Measurements from ENCODE around the gene CHN1. TPM values are rescaled to one million over a fixed set of nuclear protein-coding genes. Genes with fewer than 3 reads are reported as not detected.

Gene CHN1
- total RNA-seq (3.1 TPM), polyA plus RNA-seq (5.0 TPM)
- long read RNA-seq, donor 1: 0 reads
- long read RNA-seq, donor 2, partial matches to known transcripts: 0 of 2 reads
- long read RNA-seq, donor 2, other reads (novel, unspliced or antisense): 0 of 2 reads
- long read RNA-seq, donor 3: 0 reads
- long read RNA-seq, donor 4, partial matches to known transcripts: 0 of 1 reads
- long read RNA-seq, donor 4, other reads (novel, unspliced or antisense): 0 of 1 reads
- long read RNA-seq, donor 5: 0 reads
- long read RNA-seq, donor 6: 0 reads
- long read RNA-seq, donor 7: 0 reads
- long read RNA-seq, donor 8: 0 reads
- long read RNA-seq, donor 9: 0 reads
- long read RNA-seq, donor 10: 0 reads

DNA sequence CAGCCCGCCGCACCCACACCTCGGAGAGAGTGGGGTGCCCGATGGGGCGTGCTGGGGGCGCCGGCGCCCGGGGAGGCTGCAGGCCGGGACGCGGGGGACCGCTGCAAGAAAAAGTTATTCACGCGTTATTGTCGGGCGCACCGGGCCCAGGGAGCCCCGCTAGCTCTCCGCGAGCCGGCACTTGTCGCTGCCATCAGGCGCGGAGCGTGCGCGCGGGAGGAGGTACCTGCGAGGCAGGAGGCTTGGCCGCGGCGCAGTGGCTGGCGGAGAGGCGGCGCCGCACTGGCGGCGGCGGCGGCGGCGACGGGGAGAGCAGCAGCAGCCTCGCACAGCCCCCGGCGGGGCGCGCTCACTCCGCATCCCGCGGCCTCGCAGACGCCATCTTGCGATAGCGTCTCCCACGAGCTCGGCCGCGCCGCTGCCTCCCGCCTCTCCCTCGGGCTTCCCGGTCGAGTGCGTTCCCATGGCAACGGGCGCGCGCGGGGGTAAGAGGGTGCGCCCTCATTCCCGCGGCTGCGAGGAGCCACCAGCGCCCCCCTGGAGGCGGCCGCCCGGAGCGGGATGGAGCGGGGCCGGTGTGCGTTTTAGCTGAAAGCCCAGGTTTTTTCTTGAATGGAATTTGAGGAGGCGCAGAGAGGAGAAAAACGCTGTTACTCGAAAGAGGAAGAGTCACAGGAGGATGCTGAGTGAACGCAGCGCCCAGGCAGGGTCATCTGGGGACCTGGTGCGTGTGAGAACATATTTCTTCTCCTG is at the start of gene CHN1:
CHN1 (minus strand) TSS at position 402 of the 753 bp plus-strand sequence. CDS start 469 bp downstream, outside the sequence.
- no peaks in the 10 kb centered on the region for H3K9me3 ChIP-seq (ENCODE audit: control insufficient read depth in 2 of 2, insufficient read depth in 1 of 2, low read length in 1 of 2)
- under 1% methylated on average over 89 of the region's 89 CpGs for WGBS

GRCh38 chr2:175054340-175054739 is 49.2 kb upstream of the CHN1 start:
- Histone ChIP-seq H3K27ac (ENCODE audit: low read depth in 1 of 2, low read length in 1 of 2) (no peak overlapping the region), H3K4me3 (ENCODE audit: low read length in 2 of 2) (no peak overlapping the region), H3K9me3 (ENCODE audit: control insufficient read depth in 2 of 2, insufficient read depth in 1 of 2, low read length in 1 of 2) (no peaks in the 10 kb centered on the region), H3K36me3 (ENCODE audit: control insufficient read depth in 2 of 2, insufficient read depth in 2 of 2, low read length in 1 of 2) (peaks cover 0 to 3% of the 10 kb centered on the region in 2 donors), H3K4me1 (ENCODE audit: control insufficient read depth in 2 of 2, insufficient read depth in 2 of 2, low read length in 2 of 2) (no peaks in the 10 kb centered on the region), H3K27me3 (ENCODE audit: control insufficient read depth in 2 of 2, insufficient read depth in 1 of 2, low read length in 1 of 2) (no peaks in the 10 kb centered on the region)
- 96% methylated on average over 4 of the region's 4 CpGs for WGBS
- DNase-seq (ENCODE audit: low read depth in 6 of 9, low spot score in 9 of 9): no peak

More for the DNA sequence above, at the start of gene CHN1:
- Histone ChIP-seq H3K36me3 (ENCODE audit: control insufficient read depth in 2 of 2, insufficient read depth in 2 of 2, low read length in 1 of 2) (no peaks in the 10 kb centered on the region), H3K4me1 (ENCODE audit: control insufficient read depth in 2 of 2, insufficient read depth in 2 of 2, low read length in 2 of 2) (peaks cover 0 to 7% of the 10 kb centered on the region in 2 donors), H3K4me3 (ENCODE audit: low read length in 2 of 2) (peak within 1 kb of the TSS; percentile 35 to 67), H3K27me3 (ENCODE audit: control insufficient read depth in 2 of 2, insufficient read depth in 1 of 2, low read length in 1 of 2) (peaks cover 44 to 81% of the 10 kb centered on the region in 2 donors), H3K27ac (ENCODE audit: low read depth in 1 of 2, low read length in 1 of 2) (peak within 1 kb of the TSS in 1 of 2 donors; percentile 18)
- peak; percentile 20 to 74 (median 44) for DNase-seq (ENCODE audit: low read depth in 6 of 9, low spot score in 9 of 9)

- no peaks in the 10 kb centered on the region for H3K9me3 ChIP-seq (ENCODE audit: control insufficient read depth in 2 of 2, insufficient read depth in 1 of 2, low read length in 1 of 2)
- DNase-seq (ENCODE audit: low read depth in 6 of 9, low spot score in 9 of 9): no peak
- no peak overlapping the region for H3K27ac ChIP-seq (ENCODE audit: low read depth in 1 of 2, low read length in 1 of 2)
- H3K4me3 ChIP-seq (ENCODE audit: low read length in 2 of 2): no peak overlapping the region
- peaks cover 0 to 3% of the 10 kb centered on the region in 2 donors for H3K36me3 ChIP-seq (ENCODE audit: control insufficient read depth in 2 of 2, insufficient read depth in 2 of 2, low read length in 1 of 2)
- H3K27me3 ChIP-seq (ENCODE audit: control insufficient read depth in 2 of 2, insufficient read depth in 1 of 2, low read length in 1 of 2): no peaks in the 10 kb centered on the region
- H3K4me1 ChIP-seq (ENCODE audit: control insufficient read depth in 2 of 2, insufficient read depth in 2 of 2, low read length in 2 of 2): no peaks in the 10 kb centered on the region
These were observed 44.5 kb upstream of the CHN1 start for GRCh38 chr2:175049661-175050060.

DNA sequence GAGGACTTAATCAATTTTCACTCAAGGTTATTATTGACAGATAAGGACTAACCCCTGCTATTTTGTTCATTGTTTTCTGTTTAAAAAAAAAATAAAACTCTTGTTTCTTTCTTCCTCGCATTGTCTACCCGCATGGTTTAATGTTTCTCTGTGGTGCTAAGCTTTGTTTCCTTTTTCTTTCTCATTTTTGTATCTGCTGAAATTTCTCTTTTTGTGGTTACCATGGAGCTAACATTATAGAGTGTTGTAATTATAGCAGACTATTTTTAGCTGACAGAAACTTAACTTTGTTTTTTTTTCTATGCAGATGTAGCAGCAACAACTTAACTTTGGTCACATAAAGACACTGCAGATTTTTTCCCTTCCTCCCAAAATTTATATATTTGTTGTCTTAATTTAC is 43.1 kb upstream of the CHN1 start:
- Histone ChIP-seq H3K36me3 (ENCODE audit: control insufficient read depth in 2 of 2, insufficient read depth in 2 of 2, low read length in 1 of 2) (peaks cover 0 to 3% of the 10 kb centered on the region in 2 donors), H3K4me1 (ENCODE audit: control insufficient read depth in 2 of 2, insufficient read depth in 2 of 2, low read length in 2 of 2) (no peaks in the 10 kb centered on the region), H3K9me3 (ENCODE audit: control insufficient read depth in 2 of 2, insufficient read depth in 1 of 2, low read length in 1 of 2) (no peaks in the 10 kb centered on the region), H3K27ac (ENCODE audit: low read depth in 1 of 2, low read length in 1 of 2) (no peak overlapping the region), H3K4me3 (ENCODE audit: low read length in 2 of 2) (no peak overlapping the region), H3K27me3 (ENCODE audit: control insufficient read depth in 2 of 2, insufficient read depth in 1 of 2, low read length in 1 of 2) (no peaks in the 10 kb centered on the region)
- DNase-seq (ENCODE audit: low read depth in 6 of 9, low spot score in 9 of 9): peak in 1 of 9 donors; percentile 9
- WGBS: 37% methylated on average over 2 of the region's 2 CpGs

DNA sequence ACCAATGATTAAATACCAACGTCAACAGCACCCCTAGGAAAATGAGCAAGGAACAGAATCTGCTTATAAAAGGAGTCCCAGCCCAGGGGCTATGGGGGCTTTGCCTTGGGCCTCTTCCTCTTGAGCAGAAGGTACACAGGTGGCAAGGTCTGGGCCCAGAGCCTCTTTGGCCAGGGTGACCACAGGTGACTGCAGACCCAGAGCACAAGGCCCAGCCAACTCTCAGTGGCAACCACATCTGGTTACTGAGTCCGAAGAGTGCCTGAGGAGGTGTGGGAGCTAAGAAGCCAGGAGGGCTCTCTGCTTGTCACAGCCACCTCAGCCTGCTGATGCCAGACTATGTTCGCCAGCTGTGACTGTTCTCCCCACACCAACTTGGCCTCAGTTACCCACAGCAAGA is 34.3 kb upstream of the CHN1 start:
- no peak overlapping the region for H3K27ac ChIP-seq (ENCODE audit: low read depth in 1 of 2, low read length in 1 of 2)
- H3K4me1 ChIP-seq (ENCODE audit: control insufficient read depth in 2 of 2, insufficient read depth in 2 of 2, low read length in 2 of 2): no peaks in the 10 kb centered on the region
- WGBS: 98% methylated on average over 3 of the region's 3 CpGs
- H3K4me3 ChIP-seq (ENCODE audit: low read length in 2 of 2): no peak overlapping the region
- no peaks in the 10 kb centered on the region for H3K36me3 ChIP-seq (ENCODE audit: control insufficient read depth in 2 of 2, insufficient read depth in 2 of 2, low read length in 1 of 2)
- H3K9me3 ChIP-seq (ENCODE audit: control insufficient read depth in 2 of 2, insufficient read depth in 1 of 2, low read length in 1 of 2): no peaks in the 10 kb centered on the region
- DNase-seq (ENCODE audit: low read depth in 6 of 9, low spot score in 9 of 9): no peak
- H3K27me3 ChIP-seq (ENCODE audit: control insufficient read depth in 2 of 2, insufficient read depth in 1 of 2, low read length in 1 of 2): no peaks in the 10 kb centered on the region

DNA sequence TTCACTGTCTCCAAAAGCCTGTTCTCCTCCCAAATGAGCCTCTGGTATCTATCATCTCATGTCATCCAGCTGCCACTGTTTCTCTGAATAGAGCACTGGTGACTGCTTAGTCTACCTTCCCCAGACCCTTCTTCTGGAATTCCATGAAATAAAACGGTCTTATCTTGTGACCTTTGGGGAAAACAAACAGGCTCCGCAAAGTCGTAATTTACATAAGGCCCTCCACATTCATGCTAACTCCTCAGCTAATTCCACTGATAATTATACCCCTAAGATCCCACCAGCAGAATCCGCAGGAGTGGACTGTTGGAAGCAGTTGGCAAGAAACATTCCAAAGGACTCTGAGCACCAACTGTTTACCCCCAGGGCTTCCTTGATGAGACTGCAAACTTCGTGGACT is 33.9 kb upstream of the CHN1 start:
- no peaks in the 10 kb centered on the region for H3K4me1 ChIP-seq (ENCODE audit: control insufficient read depth in 2 of 2, insufficient read depth in 2 of 2, low read length in 2 of 2)
- 94% methylated on average over 5 of the region's 5 CpGs for WGBS
- H3K27ac ChIP-seq (ENCODE audit: low read depth in 1 of 2, low read length in 1 of 2): no peak overlapping the region
- H3K9me3 ChIP-seq (ENCODE audit: control insufficient read depth in 2 of 2, insufficient read depth in 1 of 2, low read length in 1 of 2): no peaks in the 10 kb centered on the region
- DNase-seq (ENCODE audit: low read depth in 6 of 9, low spot score in 9 of 9): no peak
- no peak overlapping the region for H3K4me3 ChIP-seq (ENCODE audit: low read length in 2 of 2)
- no peaks in the 10 kb centered on the region for H3K36me3 ChIP-seq (ENCODE audit: control insufficient read depth in 2 of 2, insufficient read depth in 2 of 2, low read length in 1 of 2)
- no peaks in the 10 kb centered on the region for H3K27me3 ChIP-seq (ENCODE audit: control insufficient read depth in 2 of 2, insufficient read depth in 1 of 2, low read length in 1 of 2)

DNA sequence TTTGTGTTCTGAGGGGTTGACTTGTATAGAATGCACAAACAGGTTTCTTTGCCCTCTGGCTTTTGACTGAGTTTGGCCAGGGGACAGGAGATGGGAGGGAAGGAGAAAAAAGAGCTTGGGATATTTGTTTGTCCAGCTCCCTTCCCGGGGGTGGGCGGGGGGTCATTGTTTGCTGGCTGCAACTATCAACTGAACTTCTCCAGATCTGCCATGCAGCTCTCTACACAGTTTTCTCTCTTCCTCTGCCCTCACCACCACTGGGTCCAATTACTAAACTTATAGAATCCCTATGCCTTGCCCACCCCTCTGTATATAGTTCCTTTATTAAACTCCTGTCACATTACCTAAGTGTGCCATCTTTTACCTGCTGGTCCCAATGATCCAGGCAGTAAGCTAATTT is 32.8 kb upstream of the CHN1 start:
- 99% methylated on average over 2 of the region's 2 CpGs for WGBS
- no peaks in the 10 kb centered on the region for H3K27me3 ChIP-seq (ENCODE audit: control insufficient read depth in 2 of 2, insufficient read depth in 1 of 2, low read length in 1 of 2)
- H3K4me3 ChIP-seq (ENCODE audit: low read length in 2 of 2): no peak overlapping the region
- H3K4me1 ChIP-seq (ENCODE audit: control insufficient read depth in 2 of 2, insufficient read depth in 2 of 2, low read length in 2 of 2): no peaks in the 10 kb centered on the region
- no peaks in the 10 kb centered on the region for H3K9me3 ChIP-seq (ENCODE audit: control insufficient read depth in 2 of 2, insufficient read depth in 1 of 2, low read length in 1 of 2)
- no peaks in the 10 kb centered on the region for H3K36me3 ChIP-seq (ENCODE audit: control insufficient read depth in 2 of 2, insufficient read depth in 2 of 2, low read length in 1 of 2)
- no peak overlapping the region for H3K27ac ChIP-seq (ENCODE audit: low read depth in 1 of 2, low read length in 1 of 2)
- DNase-seq (ENCODE audit: low read depth in 6 of 9, low spot score in 9 of 9): no peak

DNA sequence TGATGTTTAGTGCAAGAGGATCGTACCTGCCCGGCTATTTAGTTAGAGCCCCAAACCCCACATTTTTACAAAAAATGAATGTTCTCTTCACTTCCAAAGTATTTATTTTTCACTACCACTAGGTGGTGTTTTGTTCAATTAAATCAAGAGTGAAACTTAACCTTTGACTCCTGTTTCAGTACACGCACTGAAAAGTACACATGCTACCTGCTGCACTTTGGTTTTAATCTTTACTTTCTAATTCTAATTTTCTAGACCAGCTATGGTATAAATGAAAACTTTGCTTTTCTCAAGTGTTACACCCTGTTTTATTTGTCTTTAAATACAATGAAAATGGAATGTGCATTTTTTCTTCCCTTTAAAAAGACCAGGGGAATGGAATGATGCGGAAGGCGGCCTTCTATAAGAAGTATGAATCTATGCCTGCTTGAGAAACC is 31.4 kb upstream of the CHN1 start:
- peak in 7 of 9 donors; percentile 3 to 54 (median 21) for DNase-seq (ENCODE audit: low read depth in 6 of 9, low spot score in 9 of 9)
- Histone ChIP-seq H3K4me3 (ENCODE audit: low read length in 2 of 2) (no peak overlapping the region), H3K4me1 (ENCODE audit: control insufficient read depth in 2 of 2, insufficient read depth in 2 of 2, low read length in 2 of 2) (no peaks in the 10 kb centered on the region), H3K9me3 (ENCODE audit: control insufficient read depth in 2 of 2, insufficient read depth in 1 of 2, low read length in 1 of 2) (no peaks in the 10 kb centered on the region), H3K27ac (ENCODE audit: low read depth in 1 of 2, low read length in 1 of 2) (no peak overlapping the region), H3K27me3 (ENCODE audit: control insufficient read depth in 2 of 2, insufficient read depth in 1 of 2, low read length in 1 of 2) (no peaks in the 10 kb centered on the region), H3K36me3 (ENCODE audit: control insufficient read depth in 2 of 2, insufficient read depth in 2 of 2, low read length in 1 of 2) (no peaks in the 10 kb centered on the region)
- 77% methylated on average over 5 of the region's 5 CpGs for WGBS

DNA sequence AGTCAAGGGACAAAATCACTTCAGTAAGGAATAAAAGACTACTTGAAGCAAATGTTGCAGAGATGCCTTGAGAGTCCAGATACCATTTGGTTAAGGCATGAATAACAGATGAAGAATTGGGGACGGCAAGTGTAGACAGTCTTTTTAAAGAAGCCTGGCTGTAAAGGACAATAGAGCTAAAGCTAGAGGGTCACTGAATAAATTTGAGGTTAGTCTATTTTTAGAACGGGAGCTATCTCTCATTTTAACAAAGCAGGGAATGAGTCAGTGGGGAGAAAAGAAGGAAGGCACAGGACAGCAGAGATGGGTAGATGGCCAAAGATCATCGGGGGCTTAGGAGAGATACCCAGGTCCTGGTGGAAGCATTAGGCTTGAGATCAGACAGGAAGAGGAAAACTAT is 30.6 kb upstream of the CHN1 start:
- H3K9me3 ChIP-seq (ENCODE audit: control insufficient read depth in 2 of 2, insufficient read depth in 1 of 2, low read length in 1 of 2): no peaks in the 10 kb centered on the region
- H3K27ac ChIP-seq (ENCODE audit: low read depth in 1 of 2, low read length in 1 of 2): no peak overlapping the region
- H3K27me3 ChIP-seq (ENCODE audit: control insufficient read depth in 2 of 2, insufficient read depth in 1 of 2, low read length in 1 of 2): no peaks in the 10 kb centered on the region
- H3K4me1 ChIP-seq (ENCODE audit: control insufficient read depth in 2 of 2, insufficient read depth in 2 of 2, low read length in 2 of 2): no peaks in the 10 kb centered on the region
- no peak overlapping the region for H3K4me3 ChIP-seq (ENCODE audit: low read length in 2 of 2)
- H3K36me3 ChIP-seq (ENCODE audit: control insufficient read depth in 2 of 2, insufficient read depth in 2 of 2, low read length in 1 of 2): no peaks in the 10 kb centered on the region
- no peak for DNase-seq (ENCODE audit: low read depth in 6 of 9, low spot score in 9 of 9)
- 74% methylated on average over 3 of the region's 3 CpGs for WGBS

All from thymus (tissue), 14 donors.